Naive thymus-derived CD4-positive, alpha-beta T cell (primary cell): Measurements from ENCODE around the gene BICD1. TPM values are rescaled to one million over a fixed set of nuclear protein-coding genes. Genes with fewer than 3 reads are reported as not detected.
A peak's percentile ranks its signal among the peaks of the same experiment; 100 is the strongest.

ENCODE experiments used
- ATAC-seq: fragments of 150-1000 bp; cut with Tn5 transposase; 2 replicates; pipeline ENCODE4 v1.10.0; 2021; ENCODE audit warnings: mild to moderate bottlenecking, moderate library complexity
- CTCF ChIA-PET: fragments of 350-600 bp; sonication (Branson Sonifier 250); formaldehyde crosslinking; loops from one replicate; lab custom pipeline; 2021; ENCODE audit warnings: antibody characterized with exemption; lab: Charles Lee
- POLR2A ChIA-PET: fragments of 350-600 bp; sonication (Branson Sonifier 250); formaldehyde crosslinking; loops from one replicate; lab custom pipeline; 2021; ENCODE audit warnings: antibody characterized with exemption, inconsistent platforms; lab: Charles Lee
- DNase-seq, 9 donors: peaks; one replicate each; pipeline versions ENCODE4 v3.0.0 to v3.0.0-alpha.2; 2020 to 2022; ENCODE audit warnings: mixed read lengths in 1 of 9
- H3K27ac ChIP-seq: one replicate; pipeline ENCODE4 v1.7.0; 2013; ENCODE audit warnings: mild to moderate bottlenecking, low read depth, low read length, moderate library complexity
- H3K27me3 ChIP-seq, 2 donors: one replicate each; pipeline ENCODE4 v1.7.0; 2013; ENCODE audit warnings: low read length in 2 of 2, mild to moderate bottlenecking in 2 of 2, moderate library complexity in 2 of 2; ENCODE audit not compliant: control insufficient read depth in 2 of 2, insufficient read depth in 2 of 2
- H3K36me3 ChIP-seq, 3 experiments: 1 replicate in 2 of 3; 2 replicates in 1 of 3; pipeline ENCODE4 v1.7.0; 2013; ENCODE audit warnings: low read length in 3 of 3, mild to moderate bottlenecking in 3 of 3, moderate library complexity in 1 of 3; ENCODE audit not compliant: insufficient read depth in 3 of 3, control insufficient read depth in 2 of 3
- H3K4me1 ChIP-seq, 2 donors: one replicate each; pipeline ENCODE4 v1.7.0; 2013; ENCODE audit warnings: low read length in 2 of 2, mild to moderate bottlenecking in 2 of 2, moderate library complexity in 1 of 2; ENCODE audit not compliant: control insufficient read depth in 2 of 2, insufficient read depth in 2 of 2
- H3K4me3 ChIP-seq: 2 replicates; pipeline ENCODE4 v1.7.0; 2013; ENCODE audit warnings: mild to moderate bottlenecking, low read length
- H3K9me3 ChIP-seq, 3 experiments: 1 replicate in 2 of 3; 2 replicates in 1 of 3; pipeline ENCODE4 v1.7.0; 2013; ENCODE audit warnings: low read length in 3 of 3; ENCODE audit not compliant: control insufficient read depth in 2 of 3
- H3K27ac Mint-ChIP-seq, 9 donors: one replicate each; pipeline ENCODE4 v1.8.0; 2020 to 2022; ENCODE audit warnings: mixed read lengths in 9 of 9, mild to moderate bottlenecking in 8 of 9, moderate library complexity in 5 of 9, inconsistent platforms in 2 of 9
- H3K27me3 Mint-ChIP-seq, 5 donors: one replicate each; pipeline ENCODE4 v1.8.0; 2021 to 2022; ENCODE audit warnings: mixed read lengths in 5 of 5, mild to moderate bottlenecking in 1 of 5
- H3K36me3 Mint-ChIP-seq, 5 donors: one replicate each; pipeline ENCODE4 v1.8.0; 2020 to 2022; ENCODE audit warnings: mixed read lengths in 5 of 5, mild to moderate bottlenecking in 3 of 5, inconsistent platforms in 1 of 5
- H3K4me1 Mint-ChIP-seq, 7 donors: one replicate each; pipeline ENCODE4 v1.8.0; 2020 to 2022; ENCODE audit warnings: mixed read lengths in 7 of 7, mild to moderate bottlenecking in 3 of 7, inconsistent platforms in 1 of 7
- H3K4me3 Mint-ChIP-seq, 10 donors: one replicate each; pipeline ENCODE4 v1.8.0; 2020 to 2022; ENCODE audit warnings: mild to moderate bottlenecking in 10 of 10, mixed read lengths in 10 of 10, moderate library complexity in 6 of 10, inconsistent platforms in 2 of 10
- H3K9me3 Mint-ChIP-seq, 11 donors: one replicate each; pipeline ENCODE4 v1.8.0; 2020 to 2022; ENCODE audit warnings: mixed read lengths in 11 of 11, mild to moderate bottlenecking in 4 of 11, inconsistent platforms in 1 of 11, moderate library complexity in 1 of 11
- intact Hi-C, 2 donors: fragments of 100-400 bp; cut with micrococcal nuclease; formaldehyde crosslinking; loops; one replicate each; pipeline ENCODE4 v1.15.1; 2023
- polyA plus RNA-seq, 2 donors: library from polyadenylated mRNA; unstranded; fragments of 300-500 nt; fragmentation: Illumina TruSeq; gene quantifications; one replicate each; pipeline ENCODE4 v1.2.3, GENCODE V29; 2021
- total RNA-seq, 6 experiments: library from RNA in 5 of 6; stranded (reverse) in 5 of 6; gene quantifications; 1 replicate in 5 of 6; 2 replicates in 1 of 6; pipeline ENCODE4 v1.2.3 and lab custom pipeline; 2021 to 2026

The BICD1 gene
- total and polyA plus RNA-seq, 7 experiments from 2014 or later, result 6.3 to 25.1 (median 17.4) TPM

DNA sequence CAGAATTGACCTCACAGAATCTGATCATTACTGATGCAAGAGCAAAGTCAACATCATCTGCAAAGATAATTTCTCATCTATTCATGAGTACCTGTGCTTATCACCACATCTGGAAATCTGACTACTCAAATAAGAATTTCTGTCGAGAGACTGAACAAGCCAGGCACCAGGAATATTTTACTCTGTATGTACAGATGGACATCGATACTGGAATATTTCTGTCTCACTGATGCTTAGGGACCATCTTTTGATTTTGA is 105.2 kb downstream of the BICD1 start:
- DNase-seq, result no peak
- no peak for ATAC-seq
- no peaks in the 10 kb centered on the region for H3K9me3 ChIP-seq
- H3K27me3 Mint-ChIP-seq, result no peaks in the 10 kb centered on the region
- H3K27ac Mint-ChIP-seq, result peak overlapping the region in 2 of 9 donors; percentile 21 to 22
- H3K36me3 Mint-ChIP-seq, result peaks cover 0 to 19% (median 13%) of the 10 kb centered on the region in 5 donors
- POLR2A ChIA-PET, result no interaction called here
- H3K4me1 ChIP-seq, result no peaks in the 10 kb centered on the region
- H3K4me3 ChIP-seq, result no peak overlapping the region
- H3K36me3 ChIP-seq, result peaks cover 0 to 5% (median 2%) of the 10 kb centered on the region in 3 experiments
- CTCF ChIA-PET, result interaction anchor here (0.5 kb wide), 1 partner anchor 89 kb away, joined by 3 read pairs; no protein-coding TSS in a partner anchor
- no peak overlapping the region for H3K27ac ChIP-seq
- no peaks in the 10 kb centered on the region for H3K9me3 Mint-ChIP-seq
- H3K4me1 Mint-ChIP-seq, result peaks cover 0 to 6% (median 0%) of the 10 kb centered on the region in 7 donors
- H3K27me3 ChIP-seq, result no peaks in the 10 kb centered on the region
- intact Hi-C loops, result no loop called here
- no peak overlapping the region for H3K4me3 Mint-ChIP-seq

DNA sequence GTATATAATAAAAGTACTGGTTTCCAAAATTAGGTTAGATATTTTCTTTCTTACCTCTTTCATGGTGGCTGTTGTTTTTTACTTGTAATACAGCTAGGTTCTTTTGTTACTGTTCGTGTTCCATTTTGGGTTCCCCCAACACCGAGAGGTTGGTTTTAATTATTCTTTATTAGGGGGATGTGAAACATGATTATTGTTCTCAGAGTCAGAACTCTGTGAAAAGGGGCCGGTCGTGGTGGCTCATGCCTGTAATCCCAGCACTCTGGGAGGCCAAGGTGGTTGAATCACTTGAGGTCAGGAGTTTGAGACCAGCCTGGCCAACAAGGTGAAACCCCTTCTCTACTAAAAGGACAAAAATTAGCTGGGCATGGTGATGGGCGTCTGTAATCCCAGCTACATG is 108.1 kb downstream of the BICD1 start:
- no peaks in the 10 kb centered on the region for H3K27me3 ChIP-seq
- no peak overlapping the region for H3K27ac ChIP-seq
- Mint-ChIP-seq H3K9me3 (peaks cover 0 to 8% (median 0%) of the 10 kb centered on the region in 11 donors), H3K27ac (no peak overlapping the region), H3K27me3 (no peaks in the 10 kb centered on the region), H3K36me3 (peaks cover 9 to 45% (median 35%) of the 10 kb centered on the region in 5 donors), H3K4me1 (peaks cover 0 to 6% (median 0%) of the 10 kb centered on the region in 7 donors), H3K4me3 (no peak overlapping the region)
- H3K36me3 ChIP-seq, result peaks cover 0 to 12% (median 9%) of the 10 kb centered on the region in 3 experiments
- ChIA-PET CTCF (no interaction called here), POLR2A (no interaction called here)
- no peak for ATAC-seq
- intact Hi-C loops, result no loop called here
- DNase-seq, result no peak
- no peaks in the 10 kb centered on the region for H3K9me3 ChIP-seq
- no peak overlapping the region for H3K4me3 ChIP-seq
- H3K4me1 ChIP-seq, result no peaks in the 10 kb centered on the region

DNA sequence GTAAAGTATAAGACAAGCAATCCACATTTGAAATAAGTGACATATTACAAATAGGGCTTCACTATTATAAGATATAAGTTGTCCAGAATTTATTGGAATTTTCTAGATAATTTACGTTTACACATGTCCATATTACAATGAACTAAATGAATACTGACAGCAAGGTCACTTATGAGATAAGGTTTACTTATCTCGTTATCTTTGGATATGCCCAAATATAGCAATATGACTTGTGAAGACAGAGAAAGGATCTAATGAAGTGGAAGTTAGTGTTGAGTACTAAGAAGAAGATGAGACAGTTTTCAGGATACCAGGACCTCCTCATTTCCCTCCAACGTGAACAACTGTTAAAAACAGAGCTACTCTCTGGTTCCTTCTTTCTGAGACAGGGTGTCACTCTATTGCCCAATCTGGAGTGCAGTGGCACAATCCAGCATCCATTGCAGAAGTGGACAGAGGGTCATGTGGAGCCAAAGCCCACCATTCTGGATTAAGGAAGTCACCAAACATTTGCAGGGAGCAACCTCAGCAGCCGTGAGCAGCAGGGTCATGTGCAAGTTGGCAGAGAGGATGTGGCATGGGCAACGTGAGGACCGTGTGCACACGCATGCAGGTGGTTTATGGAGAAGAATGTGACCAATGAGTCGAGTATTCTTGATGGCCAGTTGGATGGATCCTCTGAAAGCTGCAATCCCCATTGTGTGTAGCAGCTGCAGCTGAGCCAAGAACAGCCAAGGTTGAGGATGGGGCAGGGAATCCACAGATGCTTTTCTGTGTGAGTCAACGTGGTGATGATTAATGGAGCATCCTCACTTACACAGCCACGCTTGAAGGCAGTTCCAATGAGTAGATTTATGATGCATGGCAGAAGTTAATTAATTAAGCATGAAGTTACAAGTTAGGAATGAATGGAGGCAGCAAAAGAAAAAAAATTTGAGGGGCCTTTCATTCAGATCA is 111.0 kb downstream of the BICD1 start:
- Mint-ChIP-seq H3K9me3 (peaks cover 0 to 8% (median 0%) of the 10 kb centered on the region in 11 donors), H3K27ac (no peak overlapping the region), H3K4me3 (no peak overlapping the region), H3K36me3 (peaks cover 9 to 40% (median 39%) of the 10 kb centered on the region in 5 donors), H3K4me1 (peaks cover 0 to 6% (median 0%) of the 10 kb centered on the region in 7 donors), H3K27me3 (no peaks in the 10 kb centered on the region)
- Histone ChIP-seq H3K4me1 (no peaks in the 10 kb centered on the region), H3K9me3 (no peaks in the 10 kb centered on the region), H3K27me3 (no peaks in the 10 kb centered on the region), H3K4me3 (no peak overlapping the region), H3K27ac (no peak overlapping the region), H3K36me3 (peaks cover 0 to 12% (median 9%) of the 10 kb centered on the region in 3 experiments)
- ChIA-PET POLR2A (no interaction called here), CTCF (no interaction called here)
- intact Hi-C loops, result no loop called here
- DNase-seq, result no peak
- peak; percentile 38 for ATAC-seq

DNA sequence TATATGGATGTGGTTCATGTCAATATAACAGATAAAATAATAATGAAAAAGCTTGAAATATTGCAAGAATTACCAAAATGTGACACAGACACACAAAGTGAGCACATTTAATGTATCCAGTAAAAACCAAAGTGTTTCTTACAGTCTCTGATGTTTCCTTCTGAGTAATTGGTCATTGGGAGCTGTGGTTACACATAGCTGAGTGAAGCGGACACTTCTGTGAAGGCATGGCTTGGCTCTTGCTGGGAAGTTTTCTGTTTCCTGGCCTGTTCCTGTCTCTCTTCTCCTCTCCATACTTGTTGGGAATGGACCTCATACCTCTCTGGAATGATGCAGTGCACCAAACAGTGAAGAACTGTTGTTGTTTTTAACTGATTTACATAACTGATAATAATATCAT is 117.3 kb downstream of the BICD1 start:
- peak overlapping the region in 2 of 9 donors; percentile 23 to 53 for H3K27ac Mint-ChIP-seq
- no peak overlapping the region for H3K4me3 ChIP-seq
- DNase-seq, result no peak
- H3K4me1 Mint-ChIP-seq, result peaks cover 0 to 2% (median 0%) of the 10 kb centered on the region in 7 donors
- no peak for ATAC-seq
- POLR2A ChIA-PET, result interaction anchor here (0.6 kb wide), 1 partner anchor 165 kb away, joined by 3 read pairs; no protein-coding TSS in a partner anchor
- H3K9me3 ChIP-seq, result no peaks in the 10 kb centered on the region
- no peaks in the 10 kb centered on the region for H3K4me1 ChIP-seq
- intact Hi-C loops, result no loop called here
- H3K36me3 ChIP-seq, result peaks cover 0 to 4% (median 0%) of the 10 kb centered on the region in 3 experiments
- CTCF ChIA-PET, result no interaction called here
- peaks cover 0 to 3% (median 0%) of the 10 kb centered on the region in 11 donors for H3K9me3 Mint-ChIP-seq
- no peaks in the 10 kb centered on the region for H3K27me3 ChIP-seq
- H3K4me3 Mint-ChIP-seq, result no peak overlapping the region
- no peaks in the 10 kb centered on the region for H3K27me3 Mint-ChIP-seq
- peaks cover 1 to 25% (median 14%) of the 10 kb centered on the region in 5 donors for H3K36me3 Mint-ChIP-seq
- H3K27ac ChIP-seq, result no peak overlapping the region

DNA sequence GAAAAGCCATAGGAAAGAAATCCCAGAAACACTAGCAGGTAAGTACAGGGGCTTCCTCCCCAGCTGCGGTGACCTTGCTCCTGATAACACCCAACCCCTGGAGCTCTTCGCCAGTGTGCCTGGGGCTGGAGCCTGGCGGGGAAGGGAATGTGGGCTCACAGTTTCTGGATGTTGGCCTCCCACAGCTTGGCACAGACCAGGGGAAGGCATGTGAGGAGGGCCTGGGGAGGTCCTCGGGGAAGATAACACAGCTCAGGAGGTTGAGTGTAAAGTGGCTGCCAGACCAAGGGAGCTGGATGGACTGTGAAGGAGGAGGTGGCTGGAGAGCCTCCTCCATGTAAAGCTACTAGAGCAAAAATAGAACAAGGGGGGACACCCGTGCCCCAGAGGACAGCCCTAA is 120.1 kb downstream of the BICD1 start:
- no peaks in the 10 kb centered on the region for H3K27me3 ChIP-seq
- DNase-seq (no peak), ATAC-seq (no peak)
- H3K27ac Mint-ChIP-seq, result no peak overlapping the region
- H3K4me1 ChIP-seq, result no peaks in the 10 kb centered on the region
- H3K27me3 Mint-ChIP-seq, result no peaks in the 10 kb centered on the region
- peaks cover 0 to 4% (median 0%) of the 10 kb centered on the region in 3 experiments for H3K36me3 ChIP-seq
- ChIA-PET POLR2A (no interaction called here), CTCF (no interaction called here)
- H3K27ac ChIP-seq, result no peak overlapping the region
- intact Hi-C loops, result no loop called here
- no peak overlapping the region for H3K4me3 ChIP-seq
- H3K9me3 Mint-ChIP-seq, result no peaks in the 10 kb centered on the region
- H3K36me3 Mint-ChIP-seq, result peaks cover 0 to 22% (median 8%) of the 10 kb centered on the region in 5 donors
- H3K9me3 ChIP-seq, result no peaks in the 10 kb centered on the region
- H3K4me3 Mint-ChIP-seq, result no peak overlapping the region
- H3K4me1 Mint-ChIP-seq, result peaks cover 0 to 2% (median 0%) of the 10 kb centered on the region in 7 donors

DNA sequence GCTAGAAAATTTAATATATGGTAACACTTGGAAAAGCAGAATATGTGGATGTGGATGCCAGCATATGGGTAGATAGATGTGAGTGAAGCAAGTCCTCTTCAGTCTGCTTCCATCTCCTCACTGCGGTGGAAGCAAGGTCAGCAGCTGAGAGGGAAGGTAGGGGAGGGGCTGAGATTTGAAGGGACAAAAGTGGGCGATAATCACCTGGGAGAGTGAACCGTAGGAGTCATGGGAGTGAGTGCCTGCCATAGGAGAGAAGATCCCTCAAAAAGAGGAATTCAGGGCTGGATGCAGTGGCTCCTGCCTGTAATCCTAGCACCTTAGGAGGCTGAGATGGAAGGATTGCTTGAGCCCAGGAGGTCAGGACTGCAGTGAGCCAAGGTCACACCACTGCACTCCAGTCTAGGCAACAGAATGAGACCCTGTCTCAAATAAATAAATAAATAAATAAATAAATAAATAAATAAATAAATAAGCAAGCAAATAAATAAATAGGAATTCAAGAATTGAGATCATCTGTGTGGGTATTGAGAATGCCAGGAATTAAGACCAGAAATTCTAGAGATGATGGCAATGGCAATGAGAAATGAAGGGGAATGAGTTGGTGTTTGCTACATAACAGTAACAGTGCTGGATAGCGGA is 123.4 kb downstream of the BICD1 start:
- H3K27me3 Mint-ChIP-seq, result no peaks in the 10 kb centered on the region

More for the DNA sequence above, 123.4 kb downstream of the BICD1 start:
- ATAC-seq, result no peak
- DNase-seq, result no peak
- Histone ChIP-seq H3K36me3 (peaks cover 0 to 4% (median 0%) of the 10 kb centered on the region in 3 experiments), H3K27ac (no peak overlapping the region), H3K9me3 (no peaks in the 10 kb centered on the region), H3K4me1 (no peaks in the 10 kb centered on the region), H3K27me3 (no peaks in the 10 kb centered on the region), H3K4me3 (no peak overlapping the region)
- peaks cover 2 to 8% (median 4%) of the 10 kb centered on the region in 5 donors for H3K36me3 Mint-ChIP-seq
- no peak overlapping the region for H3K27ac Mint-ChIP-seq
- CTCF ChIA-PET, result interaction anchor here (0.6 kb wide), 1 partner anchor 103 kb away, joined by 4 read pairs; no protein-coding TSS in a partner anchor
- H3K4me3 Mint-ChIP-seq, result no peak overlapping the region
- H3K4me1 Mint-ChIP-seq, result peaks cover 0 to 2% (median 0%) of the 10 kb centered on the region in 7 donors
- intact Hi-C loops, result no loop called here
- H3K9me3 Mint-ChIP-seq, result no peaks in the 10 kb centered on the region
- POLR2A ChIA-PET, result no interaction called here
